ENCODE data around the gene MGARP. TPM values are rescaled to one million over a fixed set of nuclear protein-coding genes. Genes with fewer than 3 reads are reported as not detected.
A peak's percentile ranks its signal among the peaks of the same experiment; 100 is the strongest.
"Not testable (repeated sequence)": the region's sequence is repeated elsewhere in the genome, so short reads cannot be mapped to it uniquely, and the experiment has no call there.

The MGARP gene
- total RNA-seq, 2 donors from 2014 or later: 0.98 TPM; not detected in 1

GRCh38 chr4:139274790-139275189 lies 5.2 kb downstream of the MGARP start:
- Mint-ChIP-seq H3K36me3 (ENCODE audit: low read depth) (no peaks in the 10 kb centered on the region), H3K4me3 (no peak overlapping the region), H3K4me1 (peaks cover 6% of the 10 kb centered on the region), H3K9me3 (no peaks in the 10 kb centered on the region), H3K27me3 (peaks cover 24% of the 10 kb centered on the region), H3K27ac (no peak overlapping the region)
- ATAC-seq (replicated peaks): no peak

GRCh38 chr4:139273835-139274234 lies 6.2 kb downstream of the MGARP start:
- no peak for ATAC-seq (replicated peaks)
- peaks cover 16% of the 10 kb centered on the region for H3K27me3 Mint-ChIP-seq
- H3K27ac Mint-ChIP-seq: no peak overlapping the region
- H3K4me3 Mint-ChIP-seq: no peak overlapping the region
- H3K9me3 Mint-ChIP-seq: no peaks in the 10 kb centered on the region
- no peaks in the 10 kb centered on the region for H3K36me3 Mint-ChIP-seq (ENCODE audit: low read depth)
- peaks cover under 1% of the 10 kb centered on the region for H3K4me1 Mint-ChIP-seq

- no peak for ATAC-seq (replicated peaks)
- Mint-ChIP-seq H3K4me1 (peaks cover 12% of the 10 kb centered on the region), H3K4me3 (peak overlapping the region; percentile 68), H3K36me3 (ENCODE audit: low read depth) (no peaks in the 10 kb centered on the region), H3K27ac (peak overlapping the region; percentile 51), H3K9me3 (no peaks in the 10 kb centered on the region), H3K27me3 (no peaks in the 10 kb centered on the region)
Observed at GRCh38 chr4:139267301-139267700, 12.7 kb downstream of the MGARP start.

GRCh38 chr4:139266583-139267257 lies 13.3 kb downstream of the MGARP start:
- no peaks in the 10 kb centered on the region for H3K9me3 Mint-ChIP-seq
- no peaks in the 10 kb centered on the region for H3K27me3 Mint-ChIP-seq
- H3K27ac Mint-ChIP-seq: peak overlapping the region; percentile 51
- no peaks in the 10 kb centered on the region for H3K36me3 Mint-ChIP-seq (ENCODE audit: low read depth)
- H3K4me1 Mint-ChIP-seq: peaks cover 12% of the 10 kb centered on the region
- peak overlapping the region; percentile 68 for H3K4me3 Mint-ChIP-seq
- ATAC-seq (replicated peaks): peak; percentile 94

GRCh38 chr4:139266208-139266582 lies 13.8 kb downstream of the MGARP start:
- peak overlapping the region; percentile 68 for H3K4me3 Mint-ChIP-seq
- H3K36me3 Mint-ChIP-seq (ENCODE audit: low read depth): no peaks in the 10 kb centered on the region
- H3K4me1 Mint-ChIP-seq: peaks cover 12% of the 10 kb centered on the region
- no peaks in the 10 kb centered on the region for H3K27me3 Mint-ChIP-seq
- ATAC-seq (replicated peaks): peak; percentile 1
- peak overlapping the region; percentile 51 for H3K27ac Mint-ChIP-seq
- H3K9me3 Mint-ChIP-seq: no peaks in the 10 kb centered on the region

GRCh38 chr4:139265654-139266053 lies 14.4 kb downstream of the MGARP start:
- Mint-ChIP-seq H3K36me3 (ENCODE audit: low read depth) (no peaks in the 10 kb centered on the region), H3K4me3 (no peak overlapping the region), H3K27ac (no peak overlapping the region), H3K27me3 (no peaks in the 10 kb centered on the region), H3K9me3 (no peaks in the 10 kb centered on the region), H3K4me1 (peaks cover 12% of the 10 kb centered on the region)
- no peak for ATAC-seq (replicated peaks)

- Mint-ChIP-seq H3K27me3 (no peaks in the 10 kb centered on the region), H3K4me3 (no peak overlapping the region), H3K27ac (no peak overlapping the region), H3K9me3 (no peaks in the 10 kb centered on the region), H3K4me1 (no peaks in the 10 kb centered on the region), H3K36me3 (ENCODE audit: low read depth) (no peaks in the 10 kb centered on the region)
- no peak for ATAC-seq (replicated peaks)
Observed at GRCh38 chr4:139256349-139256748, 23.7 kb downstream of the MGARP start.

- H3K27me3 Mint-ChIP-seq; H3K27ac Mint-ChIP-seq; H3K9me3 Mint-ChIP-seq; H3K36me3 Mint-ChIP-seq (ENCODE audit: low read depth); ATAC-seq (replicated peaks); H3K4me3 Mint-ChIP-seq; H3K4me1 Mint-ChIP-seq: not testable (repeated sequence)
Observed at GRCh38 chr4:139255581-139255980, 24.4 kb downstream of the MGARP start.

GRCh38 chr4:139253713-139254112 lies 26.3 kb downstream of the MGARP start:
- Mint-ChIP-seq H3K27me3 (no peaks in the 10 kb centered on the region), H3K4me1 (no peaks in the 10 kb centered on the region), H3K27ac (no peak overlapping the region), H3K4me3 (no peak overlapping the region), H3K36me3 (ENCODE audit: low read depth) (no peaks in the 10 kb centered on the region), H3K9me3 (no peaks in the 10 kb centered on the region)
- no peak for ATAC-seq (replicated peaks)

- no peaks in the 10 kb centered on the region for H3K27me3 Mint-ChIP-seq
- H3K27ac Mint-ChIP-seq: no peak overlapping the region
- no peaks in the 10 kb centered on the region for H3K9me3 Mint-ChIP-seq
- no peak overlapping the region for H3K4me3 Mint-ChIP-seq
- no peaks in the 10 kb centered on the region for H3K4me1 Mint-ChIP-seq
- no peaks in the 10 kb centered on the region for H3K36me3 Mint-ChIP-seq (ENCODE audit: low read depth)
- no peak for ATAC-seq (replicated peaks)
Observed at GRCh38 chr4:139253046-139253445, 27.0 kb downstream of the MGARP start.

GRCh38 chr4:139247700-139248238 lies 32.3 kb downstream of the MGARP start:
- Mint-ChIP-seq H3K27ac (no peak overlapping the region), H3K4me3 (no peak overlapping the region), H3K27me3 (no peaks in the 10 kb centered on the region), H3K36me3 (ENCODE audit: low read depth) (no peaks in the 10 kb centered on the region), H3K4me1 (no peaks in the 10 kb centered on the region), H3K9me3 (no peaks in the 10 kb centered on the region)
- ATAC-seq (replicated peaks): no peak

- H3K4me1 Mint-ChIP-seq: no peaks in the 10 kb centered on the region
- H3K36me3 Mint-ChIP-seq (ENCODE audit: low read depth): no peaks in the 10 kb centered on the region
- H3K27me3 Mint-ChIP-seq: no peaks in the 10 kb centered on the region
- no peak overlapping the region for H3K4me3 Mint-ChIP-seq
- H3K27ac Mint-ChIP-seq: no peak overlapping the region
- no peaks in the 10 kb centered on the region for H3K9me3 Mint-ChIP-seq
- ATAC-seq (replicated peaks): no peak
Observed at GRCh38 chr4:139247241-139247640, 32.8 kb downstream of the MGARP start.

- H3K4me1 Mint-ChIP-seq: no peaks in the 10 kb centered on the region
- H3K9me3 Mint-ChIP-seq: no peaks in the 10 kb centered on the region
- no peaks in the 10 kb centered on the region for H3K27me3 Mint-ChIP-seq
- no peak for ATAC-seq (replicated peaks)
- H3K4me3 Mint-ChIP-seq: no peak overlapping the region
- H3K27ac Mint-ChIP-seq: no peak overlapping the region
- no peaks in the 10 kb centered on the region for H3K36me3 Mint-ChIP-seq (ENCODE audit: low read depth)
Observed at GRCh38 chr4:139246166-139246565, 33.9 kb downstream of the MGARP start.

GRCh38 chr4:139245590-139245989 lies 34.4 kb downstream of the MGARP start:
- no peak overlapping the region for H3K4me3 Mint-ChIP-seq
- H3K9me3 Mint-ChIP-seq: no peaks in the 10 kb centered on the region
- no peaks in the 10 kb centered on the region for H3K4me1 Mint-ChIP-seq
- no peak for ATAC-seq (replicated peaks)
- no peaks in the 10 kb centered on the region for H3K36me3 Mint-ChIP-seq (ENCODE audit: low read depth)
- no peaks in the 10 kb centered on the region for H3K27me3 Mint-ChIP-seq
- no peak overlapping the region for H3K27ac Mint-ChIP-seq

GRCh38 chr4:139243448-139244365 lies 36.3 kb downstream of the MGARP start:
- no peak overlapping the region for H3K4me3 Mint-ChIP-seq
- no peaks in the 10 kb centered on the region for H3K27me3 Mint-ChIP-seq
- no peak for ATAC-seq (replicated peaks)
- H3K36me3 Mint-ChIP-seq (ENCODE audit: low read depth): no peaks in the 10 kb centered on the region
- no peak overlapping the region for H3K27ac Mint-ChIP-seq
- H3K9me3 Mint-ChIP-seq: peaks cover 6% of the 10 kb centered on the region
- H3K4me1 Mint-ChIP-seq: no peaks in the 10 kb centered on the region
